Mesenteric fat pad (tissue), 1 donor: Measurements from ENCODE around the gene SLC10A3. TPM values are rescaled to one million over a fixed set of nuclear protein-coding genes. Genes with fewer than 3 reads are reported as not detected.
"Not testable (repeated sequence)": the region's sequence is repeated elsewhere in the genome, so short reads cannot be mapped to it uniquely, and the experiment has no call there.

Experiments used
- DNase-seq: peaks from one replicate; pipeline ENCODE4 v3.0.0-alpha.2; 2020; ENCODE audit warnings: low spot score
- total RNA-seq: library from RNA; stranded (reverse); fragmentation: NEBNext Ultra II Directional; extraction: Animal tissue kit (Norgen Biotek cat#: 25700); gene quantifications from one replicate; pipeline ENCODE4 v1.2.1, GENCODE V29; 2021
- donor health status: DM: yes; HTN: yes; CAD: no.

Gene SLC10A3
- total RNA-seq, 1 donor from 2014 or later = 30.4 TPM

DNA sequence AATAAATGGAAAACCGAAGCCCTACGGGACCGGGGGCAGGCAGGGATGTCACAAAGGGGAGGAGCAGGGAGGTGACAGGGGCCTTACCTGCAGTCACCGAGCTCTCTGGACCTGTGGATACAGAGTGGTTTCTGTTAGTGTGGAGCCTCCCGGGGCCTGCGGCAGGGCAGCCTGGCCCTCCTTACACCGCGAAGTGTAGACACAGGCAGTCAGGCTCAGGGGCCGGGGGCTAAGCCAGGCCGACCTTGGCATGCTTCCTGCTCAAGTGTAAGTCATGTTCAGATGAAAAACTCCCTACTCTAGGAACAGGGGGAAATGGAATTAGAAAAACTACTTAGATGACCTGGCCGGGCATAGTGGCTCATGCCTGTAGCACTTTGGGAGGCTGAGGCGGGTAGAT, 21.3 kb upstream of the SLC10A3 start:
- no peak for DNase-seq

- DNase-seq = no peak
Measured at GRCh38 chrX:154509455-154509854, 19.0 kb upstream of the SLC10A3 start.

DNA sequence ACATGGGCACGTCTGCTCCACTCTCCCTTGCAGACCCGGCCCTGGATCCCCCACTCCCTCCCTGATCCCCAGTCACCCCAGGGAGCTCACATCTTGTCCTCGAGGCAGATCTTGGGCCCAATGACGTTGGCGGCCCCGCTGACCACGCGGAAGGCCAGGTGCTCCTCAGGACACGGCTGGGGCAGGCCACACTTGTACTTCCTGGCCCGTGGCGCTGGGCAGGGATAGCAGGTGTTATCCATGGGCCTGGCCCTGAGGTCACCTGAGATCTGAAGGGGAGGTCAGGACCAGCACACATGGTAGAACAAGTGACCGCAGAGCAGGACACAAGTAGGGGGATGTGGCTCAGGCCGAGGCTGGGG, 17.9 kb upstream of the SLC10A3 start:
- no peak for DNase-seq

- no peak for DNase-seq
Measured at GRCh38 chrX:154507673-154508383, 17.4 kb upstream of the SLC10A3 start.

- DNase-seq = no peak
Measured at GRCh38 chrX:154506483-154507332, 16.3 kb upstream of the SLC10A3 start.

GRCh38 chrX:154505734-154506133, 15.3 kb upstream of the SLC10A3 start:
- DNase-seq = no peak

- no peak for DNase-seq
Measured at GRCh38 chrX:154502989-154503388, 12.6 kb upstream of the SLC10A3 start.

DNA sequence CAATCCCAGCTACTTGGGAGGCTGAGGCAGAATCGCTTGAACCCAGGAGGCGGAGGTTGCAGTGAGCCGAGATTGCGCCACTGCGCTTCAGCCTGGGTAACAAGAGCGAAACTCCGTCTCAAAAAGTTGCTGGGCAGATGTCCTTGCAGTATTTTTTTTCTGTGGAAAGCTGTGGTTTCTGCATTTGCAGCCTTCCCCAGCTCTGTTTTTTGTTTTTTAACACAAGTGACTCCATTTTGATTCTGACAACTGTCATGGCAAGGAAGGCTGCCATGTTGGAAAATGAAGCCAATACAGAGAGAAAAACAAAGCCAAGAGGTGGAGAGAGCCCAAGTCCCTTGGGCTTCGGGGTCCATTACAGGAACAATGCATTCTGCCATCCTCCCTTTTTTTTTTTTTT, 11.7 kb upstream of the SLC10A3 start:
- DNase-seq = no peak

DNA sequence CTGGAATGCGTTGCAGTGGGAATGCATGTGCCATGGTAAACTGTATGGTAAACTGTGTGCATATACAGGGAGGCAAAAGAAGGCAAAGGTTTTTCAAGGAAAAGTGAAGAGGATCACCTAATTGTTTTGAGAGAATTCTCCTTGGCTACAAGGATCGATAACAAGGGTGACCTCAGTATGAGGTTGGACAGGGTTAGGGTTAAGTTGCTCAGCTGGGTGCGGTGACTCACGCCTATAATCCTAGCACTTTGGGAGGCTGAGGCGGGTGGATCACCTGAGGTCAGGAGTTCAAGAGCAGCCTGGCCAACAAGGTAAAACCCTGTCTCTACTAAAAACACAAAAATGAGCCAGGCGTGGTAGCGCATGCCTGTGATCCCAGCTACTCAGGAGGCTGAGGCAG, 11.0 kb upstream of the SLC10A3 start:
- not testable (repeated sequence) for DNase-seq

- not testable (repeated sequence) for DNase-seq
Measured at GRCh38 chrX:154496591-154497137, 6.2 kb upstream of the SLC10A3 start.

GRCh38 chrX:154495472-154495922, 5.1 kb upstream of the SLC10A3 start:
- DNase-seq = no peak

DNA sequence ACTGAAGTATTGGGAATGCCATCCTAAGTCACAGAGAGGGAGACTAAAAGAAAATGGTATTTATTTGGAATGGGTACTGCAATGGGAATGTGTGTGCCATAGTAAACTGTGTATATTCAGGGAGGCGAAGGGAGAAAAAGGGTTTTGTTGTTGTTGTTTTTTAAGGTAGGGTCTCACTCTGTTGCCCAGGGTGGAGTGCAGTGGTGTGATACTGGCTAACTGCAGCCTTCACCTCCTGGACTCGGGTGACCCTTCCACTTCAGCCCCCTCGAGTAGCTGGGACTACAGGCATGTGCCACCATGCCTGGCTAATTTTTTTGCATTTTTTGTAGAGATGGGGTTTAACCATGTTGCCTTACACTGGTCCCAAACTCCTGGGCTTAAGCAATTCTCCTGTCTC, 4.3 kb upstream of the SLC10A3 start:
- DNase-seq = no peak

DNA sequence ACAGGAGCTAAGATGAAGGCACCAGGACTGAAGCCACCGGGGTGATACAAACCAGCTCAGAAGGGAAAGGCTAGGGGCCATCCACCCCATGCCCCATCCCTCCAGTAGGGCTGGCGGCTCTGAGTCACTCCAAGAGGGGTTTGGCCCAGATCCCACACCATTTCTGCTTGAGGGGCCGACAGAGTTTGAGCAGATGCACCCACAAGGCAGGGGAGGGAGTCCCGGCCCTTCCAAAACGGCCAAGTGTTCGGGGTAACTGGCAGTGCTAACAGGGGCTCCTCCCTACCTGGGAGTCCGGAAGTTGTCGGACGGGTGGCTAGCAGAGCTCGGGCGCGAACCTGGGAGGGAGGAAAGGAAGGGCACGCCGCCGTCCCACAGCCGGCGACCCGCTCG, 412 bp downstream of the SLC10A3 start:
- no peak for DNase-seq

- DNase-seq = no peak
Measured at GRCh38 chrX:154489182-154489581, 1.2 kb downstream of the SLC10A3 start.

- DNase-seq = no peak
Measured at GRCh38 chrX:154488336-154489075, 1.9 kb downstream of the SLC10A3 start.

DNA sequence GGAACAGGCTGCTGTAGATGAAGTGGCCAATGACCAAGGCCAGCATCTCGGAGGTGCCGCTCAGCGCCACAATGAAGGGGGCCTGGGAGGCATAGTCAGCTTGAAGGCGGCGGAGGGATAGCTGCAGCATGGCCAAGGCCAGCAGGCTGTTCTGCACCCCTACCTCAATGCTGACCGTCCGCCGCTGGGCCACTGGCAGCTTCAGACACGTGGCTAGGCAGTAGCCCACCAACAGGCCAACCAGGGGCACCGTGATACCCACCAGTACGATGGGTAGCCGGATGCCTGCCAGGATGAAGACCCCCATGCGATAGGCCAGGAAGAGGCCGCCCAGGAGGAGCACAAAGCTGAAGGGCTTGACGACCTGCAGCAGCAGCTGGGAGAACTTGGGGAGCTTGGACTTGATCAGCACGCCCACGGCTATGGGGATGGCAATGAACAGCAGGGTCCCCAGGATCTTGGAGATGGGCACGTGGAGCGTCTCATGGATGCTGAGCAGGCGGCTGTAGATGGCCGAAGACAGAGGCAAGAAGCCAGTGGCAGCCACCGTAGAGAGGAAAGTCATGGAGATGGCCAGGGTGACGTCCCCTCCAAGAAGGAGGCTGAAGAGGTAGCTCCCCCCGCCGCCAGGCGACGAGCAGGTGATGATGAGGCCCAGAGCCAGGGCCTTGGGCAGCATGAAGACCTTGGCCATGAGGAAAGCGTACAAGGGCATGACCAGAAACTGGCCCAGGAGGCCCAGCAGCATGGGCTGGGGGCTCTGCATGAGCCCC, 2.7 kb downstream of the SLC10A3 start:
- peak; percentile 88 for DNase-seq

DNA sequence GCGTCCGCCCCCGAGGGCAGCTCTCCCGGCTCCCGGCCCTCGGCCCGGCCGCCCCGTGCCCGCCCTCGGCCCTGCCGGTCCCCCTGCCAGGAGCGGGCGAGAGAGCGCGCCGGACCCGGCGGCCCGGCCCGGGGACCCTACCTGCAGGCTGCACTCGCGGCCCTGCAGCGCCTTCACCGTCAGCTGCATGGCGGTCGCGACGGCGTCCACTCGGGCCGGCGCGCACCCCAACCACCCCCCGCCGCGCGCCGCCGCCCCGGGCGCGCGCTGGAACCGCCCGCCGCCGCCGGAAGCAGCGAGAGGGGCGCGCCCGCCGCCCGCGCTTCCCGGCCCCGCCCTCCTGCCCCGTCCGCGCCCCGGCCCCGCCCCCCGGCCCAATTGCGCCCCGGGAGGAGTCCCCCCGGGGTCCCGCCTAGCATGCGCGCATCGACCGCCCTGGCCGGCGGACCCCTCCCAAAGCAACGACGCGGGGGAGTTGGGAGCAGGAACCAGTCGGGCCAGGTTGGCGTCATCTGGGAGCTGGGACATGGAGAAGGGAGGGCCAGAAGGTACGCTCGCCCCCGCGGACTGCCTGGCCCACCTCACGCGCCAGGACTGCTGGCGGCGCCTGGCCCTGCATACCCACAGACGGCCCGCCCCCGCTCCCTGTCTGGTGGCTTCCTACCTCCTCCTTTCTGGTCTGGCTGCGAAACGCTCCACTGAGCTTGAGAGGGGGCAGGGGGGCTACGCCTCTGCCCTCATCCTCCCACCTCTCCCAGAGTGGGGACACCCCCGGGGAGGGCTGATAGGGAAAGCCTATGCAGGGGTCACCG, 3.8 kb downstream of the SLC10A3 start, which contains the start of gene UBL4A:
UBL4A (minus strand) TSS at position 220 of the 812 bp plus-strand sequence; CDS start at position 189, 31 bp downstream.
- DNase-seq = peak; percentile 89

- no peak for DNase-seq
Measured at GRCh38 chrX:154486052-154486395, 4.4 kb downstream of the SLC10A3 start.

DNA sequence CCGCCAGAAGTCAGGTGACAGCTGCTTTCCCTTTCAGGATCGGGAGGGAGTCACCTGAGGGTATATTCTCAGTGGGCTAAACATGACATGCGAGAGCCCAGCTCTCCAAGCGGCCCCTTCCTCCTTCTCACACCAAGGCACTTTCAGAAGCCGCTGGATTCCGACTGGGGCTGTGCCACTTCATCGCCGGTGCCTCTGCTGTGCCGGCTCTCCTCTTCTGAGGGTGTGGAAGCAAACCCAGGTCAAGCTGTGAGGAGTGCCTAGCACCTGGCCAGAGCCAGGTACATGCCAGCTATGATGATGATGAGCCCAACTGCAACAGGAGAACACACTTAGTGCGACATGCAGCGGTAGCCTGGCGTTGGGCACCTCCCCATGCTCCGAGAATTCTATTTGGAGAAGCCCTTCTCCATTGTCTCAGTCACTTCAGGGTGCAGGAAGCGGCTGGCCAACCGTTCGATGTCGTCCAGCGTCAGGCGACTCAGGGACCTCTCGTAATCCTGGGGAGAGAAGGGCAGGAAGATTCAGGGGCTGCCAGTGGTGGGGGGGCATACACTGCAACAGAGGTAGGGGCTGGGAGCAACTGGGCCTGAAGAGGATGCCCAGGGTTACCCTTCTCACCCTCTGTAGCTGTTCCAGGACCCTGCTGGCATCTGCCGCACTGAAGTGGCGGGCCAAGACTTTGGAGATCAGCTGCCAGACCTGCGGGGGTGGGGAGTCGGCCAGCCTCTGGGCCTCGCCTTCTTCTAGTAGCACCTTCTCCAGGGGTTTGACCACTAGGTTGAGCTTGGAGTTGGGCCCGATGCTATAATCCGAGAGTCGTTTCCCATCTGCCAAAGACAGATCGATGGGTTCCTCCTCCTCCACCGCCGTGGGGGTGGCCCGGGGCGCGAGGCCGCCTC, 5.0 kb downstream of the SLC10A3 start:
- DNase-seq = no peak
